ENCODE measurements around the gene ZNF300. TPM values are rescaled to one million over a fixed set of nuclear protein-coding genes. Genes with fewer than 3 reads are reported as not detected.

The ZNF300 gene
- polyA plus RNA-seq, 1 of the 3 experiments (the other 2 are of a cell fraction) = 3.5 TPM

GRCh38 chr5:150946351-150946905 lies 41.6 kb upstream of the ZNF300 start:
- ChIA-PET CTCF (interaction anchor here (0.7 kb wide), 1 partner anchor 99 kb away, joined by 3 read pairs; no protein-coding TSS in a partner anchor), POLR2A (no interaction called here)
- 28% methylated on average over 29 of the region's 34 CpGs for WGBS (ENCODE audit: low lambda C conversion rate)
- DNase-seq = peak; percentile 62
- Histone ChIP-seq H3K4me2 (no peak overlapping the region), H3K36me3 (replicated peaks in 1 of 2; ENCODE audit: control insufficient read depth in 1 of 2, insufficient read depth in 2 of 2, low read length in 1 of 2) (no peaks in the 10 kb centered on the region), H2AFZ (ENCODE audit: low read depth) (peak overlapping the region; percentile 76; the same call in 1 of the 2 replicates), H3K4me3 (ENCODE audit: low read depth in 2 of 2, low read length in 1 of 2) (peak overlapping the region in 1 of 2 experiments; percentile 34; a peak in 2 of 4 replicates), H3K9ac (no peak overlapping the region), H3F3A (replicated peaks; ENCODE audit: insufficient read depth) (no peaks in the 10 kb centered on the region), H3K79me2 (ENCODE audit: insufficient read depth) (no peaks in the 10 kb centered on the region), H3K9me2 (no peaks in the 10 kb centered on the region), H3K4me1 (ENCODE audit: control insufficient read depth in 1 of 2, insufficient read depth in 2 of 2, low read depth in 1 of 2, low read length in 1 of 2) (no peaks in the 10 kb centered on the region), H4K20me1 (ENCODE audit: insufficient read depth) (no peaks in the 10 kb centered on the region), H3K27me3 (ENCODE audit: insufficient read depth) (no peaks in the 10 kb centered on the region), H3K27ac (ENCODE audit: low read depth in 2 of 2, low read length in 1 of 2) (no peak overlapping the region; a peak in 1 of 4 replicates), H3K9me3 (0 out of 2 replicates have a peak, but pooled peaks cover 6% of the 10 kb centered on the region)
- TF ChIP-seq, protein P1, sequence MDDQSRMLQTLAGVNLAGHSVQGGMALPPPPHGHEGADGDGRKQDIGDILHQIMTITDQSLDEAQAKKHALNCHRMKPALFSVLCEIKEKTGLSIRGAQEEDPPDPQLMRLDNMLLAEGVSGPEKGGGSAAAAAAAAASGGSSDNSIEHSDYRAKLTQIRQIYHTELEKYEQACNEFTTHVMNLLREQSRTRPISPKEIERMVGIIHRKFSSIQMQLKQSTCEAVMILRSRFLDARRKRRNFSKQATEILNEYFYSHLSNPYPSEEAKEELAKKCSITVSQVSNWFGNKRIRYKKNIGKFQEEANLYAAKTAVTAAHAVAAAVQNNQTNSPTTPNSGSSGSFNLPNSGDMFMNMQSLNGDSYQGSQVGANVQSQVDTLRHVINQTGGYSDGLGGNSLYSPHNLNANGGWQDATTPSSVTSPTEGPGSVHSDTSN (IDR thresholded peaks at IDR 0.05) = no peak
- TF ChIP-seq, protein P2, sequence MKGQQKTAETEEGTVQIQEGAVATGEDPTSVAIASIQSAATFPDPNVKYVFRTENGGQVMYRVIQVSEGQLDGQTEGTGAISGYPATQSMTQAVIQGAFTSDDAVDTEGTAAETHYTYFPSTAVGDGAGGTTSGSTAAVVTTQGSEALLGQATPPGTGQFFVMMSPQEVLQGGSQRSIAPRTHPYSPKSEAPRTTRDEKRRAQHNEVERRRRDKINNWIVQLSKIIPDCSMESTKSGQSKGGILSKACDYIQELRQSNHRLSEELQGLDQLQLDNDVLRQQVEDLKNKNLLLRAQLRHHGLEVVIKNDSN (IDR thresholded peaks at IDR 0.05; ENCODE audit: borderline replicate concordance, low read depth) = no peak
- TF ChIP-seq FOXJ3 (CRISPR knock-in tag; IDR thresholded peaks at IDR 0.05) = no peak
- no peak for TF ChIP-seq RXRA (IDR thresholded peaks at IDR 0.05; ENCODE audit: borderline replicate concordance, low read depth)
- TF ChIP-seq, protein P3, sequence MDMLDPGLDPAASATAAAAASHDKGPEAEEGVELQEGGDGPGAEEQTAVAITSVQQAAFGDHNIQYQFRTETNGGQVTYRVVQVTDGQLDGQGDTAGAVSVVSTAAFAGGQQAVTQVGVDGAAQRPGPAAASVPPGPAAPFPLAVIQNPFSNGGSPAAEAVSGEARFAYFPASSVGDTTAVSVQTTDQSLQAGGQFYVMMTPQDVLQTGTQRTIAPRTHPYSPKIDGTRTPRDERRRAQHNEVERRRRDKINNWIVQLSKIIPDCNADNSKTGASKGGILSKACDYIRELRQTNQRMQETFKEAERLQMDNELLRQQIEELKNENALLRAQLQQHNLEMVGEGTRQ (IDR thresholded peaks at IDR 0.05; ENCODE audit: borderline replicate concordance, low read depth, low read length) = no peak
- TF ChIP-seq EZH2phosphoT487 (IDR thresholded peaks at IDR 0.05; ENCODE audit: borderline replicate concordance, low read depth) = no peak
- TF ChIP-seq, protein P4, sequence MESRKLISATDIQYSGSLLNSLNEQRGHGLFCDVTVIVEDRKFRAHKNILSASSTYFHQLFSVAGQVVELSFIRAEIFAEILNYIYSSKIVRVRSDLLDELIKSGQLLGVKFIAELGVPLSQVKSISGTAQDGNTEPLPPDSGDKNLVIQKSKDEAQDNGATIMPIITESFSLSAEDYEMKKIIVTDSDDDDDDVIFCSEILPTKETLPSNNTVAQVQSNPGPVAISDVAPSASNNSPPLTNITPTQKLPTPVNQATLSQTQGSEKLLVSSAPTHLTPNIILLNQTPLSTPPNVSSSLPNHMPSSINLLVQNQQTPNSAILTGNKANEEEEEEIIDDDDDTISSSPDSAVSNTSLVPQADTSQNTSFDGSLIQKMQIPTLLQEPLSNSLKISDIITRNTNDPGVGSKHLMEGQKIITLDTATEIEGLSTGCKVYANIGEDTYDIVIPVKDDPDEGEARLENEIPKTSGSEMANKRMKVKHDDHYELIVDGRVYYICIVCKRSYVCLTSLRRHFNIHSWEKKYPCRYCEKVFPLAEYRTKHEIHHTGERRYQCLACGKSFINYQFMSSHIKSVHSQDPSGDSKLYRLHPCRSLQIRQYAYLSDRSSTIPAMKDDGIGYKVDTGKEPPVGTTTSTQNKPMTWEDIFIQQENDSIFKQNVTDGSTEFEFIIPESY (IDR thresholded peaks at IDR 0.05; ENCODE audit: borderline replicate concordance, low read depth) = no peak
- TF ChIP-seq TCF12 (IDR thresholded peaks at IDR 0.05) = no peak
- no peak for TF ChIP-seq TEAD4 (IDR thresholded peaks at IDR 0.05; ENCODE audit: borderline replicate concordance, insufficient read depth)
- TF ChIP-seq POLR2AphosphoS5 (IDR thresholded peaks at IDR 0.05; ENCODE audit: low read depth, low read length) = no peak
- TF ChIP-seq, protein P5, sequence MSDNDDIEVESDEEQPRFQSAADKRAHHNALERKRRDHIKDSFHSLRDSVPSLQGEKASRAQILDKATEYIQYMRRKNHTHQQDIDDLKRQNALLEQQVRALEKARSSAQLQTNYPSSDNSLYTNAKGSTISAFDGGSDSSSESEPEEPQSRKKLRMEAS (IDR thresholded peaks at IDR 0.05; ENCODE audit: low read depth) = no peak
- no peak for TF ChIP-seq NFIC (IDR thresholded peaks at IDR 0.05; ENCODE audit: borderline replicate concordance)
- TF ChIP-seq ELF1 (IDR thresholded peaks at IDR 0.05) = no peak

Data from SK-N-SH (cell line).